UCSD-AML1 (cell line): ENCODE data around the gene DPT.

Experiments
- DNase-seq: peaks from one replicate; lab custom pipeline; 2025; ENCODE audit not compliant: unreplicated experiment; lab: John Stamatoyannopoulos, UW

The DPT gene

GRCh38 chr1:168672278-168672677 lies 56.7 kb downstream of the DPT start:
- no peak for DNase-seq

- DNase-seq, result no peak
These were observed 57.2 kb downstream of the DPT start for GRCh38 chr1:168671782-168672181.

GRCh38 chr1:168665975-168666374 lies 63.0 kb downstream of the DPT start:
- DNase-seq, result no peak

- DNase-seq, result no peak
These were observed 64.8 kb downstream of the DPT start for GRCh38 chr1:168664069-168664834.

- no peak for DNase-seq
These were observed 72.5 kb downstream of the DPT start for GRCh38 chr1:168656485-168656884.

GRCh38 chr1:168654198-168654915 lies 74.6 kb downstream of the DPT start:
- no peak for DNase-seq

- DNase-seq, result no peak
These were observed 75.4 kb downstream of the DPT start for GRCh38 chr1:168653567-168653966.

GRCh38 chr1:168645721-168646120 lies 83.3 kb downstream of the DPT start:
- DNase-seq, result no peak
